Transverse colon (tissue), 4 donors: Measurements from ENCODE around the gene POU4F2. TPM values are rescaled to one million over a fixed set of nuclear protein-coding genes. Genes with fewer than 3 reads are reported as not detected.

Experiments
- DNase-seq: peaks from one replicate; pipeline ENCODE4 v3.0.0-alpha.2; 2019
- H3K27ac ChIP-seq, 4 donors: fragments of 200-600 bp; sonication (generic); 2 replicates each; pipeline ENCODE4 v1.5.1; 2016 to 2018; ENCODE audit warnings: inconsistent platforms in 4 of 4
- H3K27me3 ChIP-seq: fragments of 200-600 bp; sonication (generic); 2 replicates; pipeline ENCODE4 v1.5.1; 2017; ENCODE audit warnings: inconsistent platforms
- H3K36me3 ChIP-seq, 4 donors: fragments of 200-600 bp; sonication (generic); 2 replicates each; pipeline ENCODE4 v1.5.1; 2017 to 2019; ENCODE audit warnings: inconsistent platforms in 4 of 4
- H3K4me1 ChIP-seq, 4 donors: fragments of 200-600 bp; sonication (generic); 2 replicates each; pipeline ENCODE4 v1.5.1; 2017 to 2020; ENCODE audit warnings: inconsistent platforms in 4 of 4
- H3K4me3 ChIP-seq, 4 donors: fragments of 200-600 bp; sonication (generic); 1 replicate in 1 of 4; 2 replicates in 3 of 4; pipeline versions ENCODE4 v1.5.1 to v1.6.1; 2017 to 2019; ENCODE audit warnings: inconsistent platforms in 4 of 4
- H3K9me3 ChIP-seq, 2 donors: fragments of 200-600 bp; sonication (generic); 2 replicates each; pipeline ENCODE4 v1.5.1; 2017 to 2019; ENCODE audit warnings: inconsistent platforms in 2 of 2
- EP300 ChIP-seq: sonication (generic); formaldehyde crosslinking; IDR thresholded peaks from one replicate; pipeline ENCODE4 v1.6.1; 2017; ENCODE audit warnings: antibody characterized with exemption, low read depth
- POLR2A ChIP-seq: fragments of 450-650 bp; IDR thresholded peaks from one replicate; pipeline ENCODE4 v1.6.1; 2016; ENCODE audit warnings: antibody characterized with exemption, mild to moderate bottlenecking, moderate library complexity
- POLR2AphosphoS5 ChIP-seq, 3 donors: sonication (generic); formaldehyde crosslinking; IDR thresholded peaks; one replicate each; pipeline ENCODE4 v1.6.1; 2016; ENCODE audit warnings: antibody characterized with exemption in 3 of 3
- WGBS, 2 donors: methylation state at CpG; one replicate each; pipeline ENCODE4 v1.1.5; 2018; ENCODE audit warnings: low coverage in 1 of 2; 5-methylcytosine and 5-hydroxymethylcytosine counted together
- in situ Hi-C, 4 donors: fragments of 200-750 bp; cut with MboI; loops; one replicate each; pipeline versions ENCODE4 v1.15.0 to v1.15.1; 2017; ENCODE audit warnings: low sequenced_read_pairs in 3 of 4, low pct_ligation_motif_present in 1 of 4, low pct_unique_long_range_greater_than_20kb in 1 of 4
- intact Hi-C: fragments of 100-400 bp; cut with DNase I; formaldehyde crosslinking; loops from one replicate; pipeline ENCODE4 v1.15.1; 2023; ENCODE audit warnings: low total_unique reads
- total RNA-seq, 4 donors: library from RNA; depleted of rRNA; stranded (reverse); fragments of >200 nt; gene quantifications; one replicate each; pipeline ENCODE4 v1.1.0, GENCODE V29; 2016
- TF ChIP-seq, protein P1 (sequence below), 5 experiments: fragments of 200-600 bp in 3 of 5; fragments of 450-650 bp in 2 of 5; sonication (generic) in 3 of 5; IDR thresholded peaks; 1 replicate in 2 of 5; 2 replicates in 3 of 5; pipeline ENCODE4 v1.5.1; 2016 to 2017; ENCODE audit warnings: antibody characterized with exemption in 5 of 5, inconsistent platforms in 3 of 5, mild to moderate bottlenecking in 2 of 5, moderate library complexity in 1 of 5

Gene POU4F2
- total RNA-seq, 4 donors from 2014 or later, result not detected

DNA sequence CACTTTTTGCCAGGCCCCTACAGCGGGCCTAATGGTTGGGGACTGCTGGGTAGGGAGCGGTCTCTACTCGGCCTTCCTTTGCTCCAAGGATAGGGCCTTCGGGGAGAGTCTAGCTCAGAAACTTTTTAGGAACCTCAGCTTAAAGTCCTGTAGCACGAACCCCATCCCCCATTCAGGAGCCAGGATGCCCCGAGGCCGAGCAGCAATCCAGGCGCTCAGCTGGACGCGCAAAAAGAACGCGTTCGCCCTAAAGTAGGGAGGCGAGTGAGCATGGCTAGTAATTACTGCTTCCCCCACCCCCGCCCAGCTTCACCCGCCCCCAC, 9.7 kb downstream of the POU4F2 start:
- Histone ChIP-seq H3K36me3 (no peaks in the 10 kb centered on the region), H3K27me3 (peaks cover 99% of the 10 kb centered on the region), H3K9me3 (no peaks in the 10 kb centered on the region), H3K4me3 (no peak overlapping the region), H3K4me1 (no peaks in the 10 kb centered on the region), H3K27ac (no peak overlapping the region)
- no peak for DNase-seq
- intact Hi-C loops, result no loop called here
- in situ Hi-C loops, result no loop called here
- 20% methylated on average over 1 to 16 of the region's 16 CpGs for WGBS, 2 donors
- no peak for TF ChIP-seq POLR2A
- TF ChIP-seq EP300, result no peak
- no peak for TF ChIP-seq POLR2AphosphoS5 (IDR thresholded peaks at IDR 0.05)
- TF ChIP-seq, protein P1, sequence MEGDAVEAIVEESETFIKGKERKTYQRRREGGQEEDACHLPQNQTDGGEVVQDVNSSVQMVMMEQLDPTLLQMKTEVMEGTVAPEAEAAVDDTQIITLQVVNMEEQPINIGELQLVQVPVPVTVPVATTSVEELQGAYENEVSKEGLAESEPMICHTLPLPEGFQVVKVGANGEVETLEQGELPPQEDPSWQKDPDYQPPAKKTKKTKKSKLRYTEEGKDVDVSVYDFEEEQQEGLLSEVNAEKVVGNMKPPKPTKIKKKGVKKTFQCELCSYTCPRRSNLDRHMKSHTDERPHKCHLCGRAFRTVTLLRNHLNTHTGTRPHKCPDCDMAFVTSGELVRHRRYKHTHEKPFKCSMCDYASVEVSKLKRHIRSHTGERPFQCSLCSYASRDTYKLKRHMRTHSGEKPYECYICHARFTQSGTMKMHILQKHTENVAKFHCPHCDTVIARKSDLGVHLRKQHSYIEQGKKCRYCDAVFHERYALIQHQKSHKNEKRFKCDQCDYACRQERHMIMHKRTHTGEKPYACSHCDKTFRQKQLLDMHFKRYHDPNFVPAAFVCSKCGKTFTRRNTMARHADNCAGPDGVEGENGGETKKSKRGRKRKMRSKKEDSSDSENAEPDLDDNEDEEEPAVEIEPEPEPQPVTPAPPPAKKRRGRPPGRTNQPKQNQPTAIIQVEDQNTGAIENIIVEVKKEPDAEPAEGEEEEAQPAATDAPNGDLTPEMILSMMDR (IDR thresholded peaks at IDR 0.05), result no peak

DNA sequence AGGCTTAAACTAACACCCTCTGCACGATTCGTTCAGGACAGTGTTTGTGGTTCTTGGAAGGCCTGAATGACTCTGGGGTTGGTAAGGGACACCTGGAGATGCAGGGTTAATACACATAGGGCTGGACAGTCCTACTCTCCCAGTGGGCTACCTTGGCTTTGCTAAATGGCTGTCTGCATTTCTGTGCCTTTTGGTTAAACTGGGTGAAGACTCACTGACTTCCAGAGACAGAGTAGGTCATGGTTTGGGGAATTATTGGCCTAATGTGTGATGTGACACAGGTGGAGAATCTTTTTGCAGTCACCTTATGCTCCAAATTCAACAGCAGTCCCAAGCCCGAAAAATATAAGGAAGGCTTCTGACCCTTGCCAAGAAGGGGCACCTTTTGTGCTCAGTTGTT, 10.5 kb downstream of the POU4F2 start:
- WGBS, 2 donors, result 0 to 24% methylated on average over 2 to 3 of the region's 3 CpGs
- H3K4me1 ChIP-seq, result no peaks in the 10 kb centered on the region
- peaks cover 99% of the 10 kb centered on the region for H3K27me3 ChIP-seq
- no peak overlapping the region for H3K4me3 ChIP-seq
- no peaks in the 10 kb centered on the region for H3K36me3 ChIP-seq
- in situ Hi-C loops (no loop called here), intact Hi-C loops (no loop called here)
- H3K9me3 ChIP-seq, result no peaks in the 10 kb centered on the region
- TF ChIP-seq POLR2A, result no peak
- TF ChIP-seq, protein P1 (IDR thresholded peaks at IDR 0.05), result no peak
- TF ChIP-seq EP300, result no peak
- no peak for TF ChIP-seq POLR2AphosphoS5 (IDR thresholded peaks at IDR 0.05)
- H3K27ac ChIP-seq, result no peak overlapping the region
- DNase-seq, result no peak

DNA sequence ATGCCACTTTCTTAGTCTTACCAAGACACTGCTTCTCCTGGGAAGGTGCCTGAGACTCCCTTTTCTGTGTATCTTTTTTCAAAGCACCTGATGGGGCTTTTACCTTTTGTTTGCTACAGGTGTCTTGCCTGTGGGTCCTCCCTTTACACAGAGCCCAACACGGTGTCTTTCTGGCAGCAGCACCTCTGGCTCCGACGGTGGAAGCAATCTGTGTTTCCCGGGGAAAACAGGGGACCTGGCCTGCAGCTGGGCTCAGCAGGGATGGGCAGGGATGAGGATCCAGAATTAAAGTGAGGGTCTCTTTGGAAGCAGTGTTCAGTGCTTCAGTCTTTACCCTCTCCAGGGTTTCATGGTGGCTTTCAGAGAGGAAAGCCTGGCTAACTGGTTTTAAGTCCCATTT, 11.3 kb downstream of the POU4F2 start:
- Histone ChIP-seq H3K4me3 (no peak overlapping the region), H3K27me3 (peaks cover 99% of the 10 kb centered on the region), H3K36me3 (no peaks in the 10 kb centered on the region), H3K4me1 (peaks cover 0 to 6% (median 0%) of the 10 kb centered on the region in 4 donors), H3K9me3 (no peaks in the 10 kb centered on the region), H3K27ac (no peak overlapping the region)
- TF ChIP-seq EP300 (no peak), POLR2AphosphoS5 (IDR thresholded peaks at IDR 0.05) (no peak), POLR2A (no peak)
- TF ChIP-seq, protein P1 (IDR thresholded peaks at IDR 0.05), result no peak
- in situ Hi-C loops (no loop called here), intact Hi-C loops (no loop called here)
- DNase-seq, result no peak
- 45% methylated on average over 4 of the region's 4 CpGs; no CpG with 5 or more reads in 1 of the 2 donors for WGBS, 2 donors

DNA sequence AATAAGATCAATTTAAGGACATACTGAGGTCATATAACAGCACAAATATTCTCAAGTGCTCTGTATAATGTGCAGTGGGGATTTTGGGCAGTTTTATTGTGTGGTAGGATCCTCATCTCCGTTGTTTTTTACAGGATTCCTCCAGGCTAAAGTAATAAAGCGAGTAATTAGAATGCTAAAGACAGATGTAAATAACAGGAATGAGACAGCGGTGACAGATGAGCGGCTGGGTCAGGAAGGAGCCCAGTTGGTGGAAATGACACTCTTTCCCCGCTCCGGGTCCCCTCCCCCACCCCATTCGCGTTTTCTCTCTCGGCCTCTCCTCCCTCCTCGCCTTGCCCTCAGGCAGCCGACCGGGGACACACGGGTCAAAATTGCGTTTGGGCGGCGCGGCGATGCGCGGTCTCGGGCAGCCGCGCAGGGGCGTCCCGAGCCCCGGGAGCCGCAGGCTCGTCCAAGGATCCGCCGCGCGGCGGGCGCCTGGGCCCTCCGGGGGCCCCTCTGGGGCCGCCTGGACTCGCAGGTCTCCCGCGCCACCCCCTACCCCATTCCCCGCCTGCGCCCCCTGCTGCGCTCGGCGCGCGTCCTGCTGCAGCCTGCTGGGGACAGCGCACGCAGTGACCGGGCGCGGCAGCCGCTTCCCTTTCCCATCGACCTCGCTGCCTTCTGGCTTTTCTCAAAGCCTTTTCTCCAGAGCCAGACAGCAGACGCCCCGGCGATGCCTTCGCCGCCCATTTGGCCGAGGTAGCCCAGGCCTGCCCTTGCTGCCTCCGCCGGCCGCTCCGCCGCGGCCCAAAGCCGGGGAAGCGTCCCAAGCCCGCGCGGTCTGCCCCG, 16.2 kb downstream of the POU4F2 start:
- Histone ChIP-seq H3K4me3 (peak overlapping the region in 3 of 4 donors; percentile 26 to 50 (median 27)), H3K9me3 (no peaks in the 10 kb centered on the region), H3K36me3 (no peaks in the 10 kb centered on the region), H3K27me3 (peaks cover 80% of the 10 kb centered on the region), H3K4me1 (peaks cover 0 to 9% (median 0%) of the 10 kb centered on the region in 4 donors), H3K27ac (no peak overlapping the region)
- in situ Hi-C loops (no loop called here), intact Hi-C loops (no loop called here)
- no peak for DNase-seq
- no peak for TF ChIP-seq EP300
- TF ChIP-seq POLR2AphosphoS5 (IDR thresholded peaks at IDR 0.05), result no peak
- TF ChIP-seq, protein P1 (IDR thresholded peaks at IDR 0.05), result no peak
- no peak for TF ChIP-seq POLR2A
- 13 to 17% methylated on average over 7 to 57 of the region's 72 CpGs for whole genome bisulfite sequencing, 2 donors
